K562 (cell line): ENCODE measurements around the gene KRT81. TPM values are rescaled to one million over a fixed set of nuclear protein-coding genes. Genes with fewer than 3 reads are reported as not detected.

Experiments
- BACH1 ChIP-seq: fragments of 200-800 bp; sonication (Bioruptor generic); IDR thresholded peaks from 2 replicates; pipeline ENCODE4 v1.6.1; 2016; ENCODE audit warnings: missing genetic modification characterization, missing compliant biosample characterization
- C11orf30 ChIP-seq: fragments of 450-650 bp; IDR thresholded peaks from 2 replicates; pipeline ENCODE4 v1.6.1; 2016; ENCODE audit warnings: low read depth, mild to moderate bottlenecking
- KAT7 ChIP-seq: sonication (generic); formaldehyde crosslinking; IDR thresholded peaks from 2 replicates; pipeline ENCODE4 v1.8.0; 2022; ENCODE audit warnings: missing genetic modification reagents, mild to moderate bottlenecking, borderline replicate concordance
- MYNN ChIP-seq, 2 experiments: sonication (generic); formaldehyde crosslinking in 1 of 2; IDR thresholded peaks; 2 replicates each; pipeline versions ENCODE4 v1.5.0 to v1.6.1; 2016 to 2020; ENCODE audit warnings: antibody characterized with exemption in 1 of 2, missing genetic modification reagents in 1 of 2
- NCOA6 ChIP-seq: fragments of 450-650 bp; IDR thresholded peaks from 2 replicates; pipeline ENCODE4 v1.6.1; 2017; ENCODE audit warnings: mild to moderate bottlenecking
- polyA plus RNA-seq, 8 experiments: library from polyadenylated mRNA; depleted of rRNA in 4 of 8; stranded (reverse) in 5 of 8; unstranded in 3 of 8; fragments of >200 nt; fragmentation: Nextera tagmentation in 2 of 8; fragmentation: Illumina TruSeq in 1 of 8; extraction: Ambion mirVana in 2 of 8; extraction: Trizol in 1 of 8; gene quantifications; 2 replicates each; pipeline versions ENCODE4 v1.2.1 to v1.2.3, GENCODE V29; 2011 to 2014; ENCODE audit warnings: inconsistent platforms in 1 of 8, missing spikeins in 1 of 8
- total RNA-seq, 7 experiments: library from RNA; depleted of rRNA in 6 of 7; stranded (reverse); fragments of >200 nt in 6 of 7; fragmentation: Illumina TruSeq in 2 of 7; extraction: Trizol in 2 of 7; gene quantifications; 2 replicates each; pipeline versions ENCODE4 v1.2.1 to v1.2.3, GENCODE V29; 2011 to 2021; ENCODE audit warnings: low replicate concordance in 1 of 7
- TF ChIP-seq, protein P1 (sequence below): fragments of 250-450 bp; sonication (Bioruptor Pico); IDR thresholded peaks from 2 replicates; pipeline ENCODE4 v1.4.0; 2020; ENCODE audit warnings: mild to moderate bottlenecking, moderate library complexity
- TF ChIP-seq, protein P2 (sequence below), 2 experiments: fragments of 250-450 bp in 1 of 2; fragments of 450-650 bp in 1 of 2; sonication (Bioruptor Pico) in 1 of 2; IDR thresholded peaks; 2 replicates each; pipeline versions ENCODE4 v1.6.1 to v1.8.0; 2016 to 2021; ENCODE audit warnings: mild to moderate bottlenecking in 2 of 2, moderate library complexity in 2 of 2, missing compliant biosample characterization in 1 of 2, missing genetic modification characterization in 1 of 2

Gene KRT81
- total and polyA plus RNA-seq, 9 of the 15 experiments (the other 6 are each of a cell fraction or from before 2014, with no cell fraction given), result 0.27 TPM; not detected in 8

DNA sequence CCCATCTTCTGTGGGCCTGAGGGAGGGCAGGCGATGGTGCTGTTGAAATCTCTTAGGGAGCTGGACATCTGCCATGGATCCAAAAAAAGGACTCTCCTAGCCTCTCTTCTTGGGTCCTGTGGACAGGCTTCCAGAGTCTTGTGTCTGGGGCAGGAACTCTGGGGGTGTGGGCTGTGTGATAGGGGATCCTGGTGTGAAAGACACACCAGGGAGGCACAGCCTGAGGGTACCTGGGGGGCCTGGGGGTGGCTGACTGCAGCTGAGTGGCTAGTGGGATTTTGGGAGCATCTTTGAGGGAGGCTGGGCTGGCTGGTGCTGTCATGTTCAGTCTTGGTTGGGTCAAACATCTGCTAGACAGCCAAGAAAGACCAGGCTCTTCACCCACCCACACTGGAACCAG lies 31.7 kb upstream of the KRT81 start (continued):
- TF ChIP-seq, protein P1, sequence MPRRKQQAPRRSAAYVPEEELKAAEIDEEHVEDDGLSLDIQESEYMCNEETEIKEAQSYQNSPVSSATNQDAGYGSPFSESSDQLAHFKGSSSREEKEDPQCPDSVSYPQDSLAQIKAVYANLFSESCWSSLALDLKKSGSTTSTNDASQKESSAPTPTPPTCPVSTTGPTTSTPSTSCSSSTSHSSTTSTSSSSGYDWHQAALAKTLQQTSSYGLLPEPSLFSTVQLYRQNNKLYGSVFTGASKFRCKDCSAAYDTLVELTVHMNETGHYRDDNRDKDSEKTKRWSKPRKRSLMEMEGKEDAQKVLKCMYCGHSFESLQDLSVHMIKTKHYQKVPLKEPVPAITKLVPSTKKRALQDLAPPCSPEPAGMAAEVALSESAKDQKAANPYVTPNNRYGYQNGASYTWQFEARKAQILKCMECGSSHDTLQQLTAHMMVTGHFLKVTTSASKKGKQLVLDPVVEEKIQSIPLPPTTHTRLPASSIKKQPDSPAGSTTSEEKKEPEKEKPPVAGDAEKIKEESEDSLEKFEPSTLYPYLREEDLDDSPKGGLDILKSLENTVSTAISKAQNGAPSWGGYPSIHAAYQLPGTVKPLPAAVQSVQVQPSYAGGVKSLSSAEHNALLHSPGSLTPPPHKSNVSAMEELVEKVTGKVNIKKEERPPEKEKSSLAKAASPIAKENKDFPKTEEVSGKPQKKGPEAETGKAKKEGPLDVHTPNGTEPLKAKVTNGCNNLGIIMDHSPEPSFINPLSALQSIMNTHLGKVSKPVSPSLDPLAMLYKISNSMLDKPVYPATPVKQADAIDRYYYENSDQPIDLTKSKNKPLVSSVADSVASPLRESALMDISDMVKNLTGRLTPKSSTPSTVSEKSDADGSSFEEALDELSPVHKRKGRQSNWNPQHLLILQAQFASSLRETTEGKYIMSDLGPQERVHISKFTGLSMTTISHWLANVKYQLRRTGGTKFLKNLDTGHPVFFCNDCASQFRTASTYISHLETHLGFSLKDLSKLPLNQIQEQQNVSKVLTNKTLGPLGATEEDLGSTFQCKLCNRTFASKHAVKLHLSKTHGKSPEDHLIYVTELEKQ (CRISPR knock-in tag), result no peak
- TF ChIP-seq MYNN (IDR thresholded peaks at IDR 0.05) (no peak), MYNN (CRISPR knock-in tag; IDR thresholded peaks at IDR 0.05) (no peak), C11orf30 (no peak), BACH1 (no peak), KAT7 (CRISPR knock-in tag) (no peak), NCOA6 (no peak)
- TF ChIP-seq, protein P2, sequence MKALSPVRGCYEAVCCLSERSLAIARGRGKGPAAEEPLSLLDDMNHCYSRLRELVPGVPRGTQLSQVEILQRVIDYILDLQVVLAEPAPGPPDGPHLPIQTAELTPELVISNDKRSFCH (CRISPR knock-in tag; IDR thresholded peaks at IDR 0.05), result no peak
- TF ChIP-seq, protein P2 (tag; IDR thresholded peaks at IDR 0.05), result no peak
